Measurements from ENCODE around the gene TMEM44.

The TMEM44 gene

DNA sequence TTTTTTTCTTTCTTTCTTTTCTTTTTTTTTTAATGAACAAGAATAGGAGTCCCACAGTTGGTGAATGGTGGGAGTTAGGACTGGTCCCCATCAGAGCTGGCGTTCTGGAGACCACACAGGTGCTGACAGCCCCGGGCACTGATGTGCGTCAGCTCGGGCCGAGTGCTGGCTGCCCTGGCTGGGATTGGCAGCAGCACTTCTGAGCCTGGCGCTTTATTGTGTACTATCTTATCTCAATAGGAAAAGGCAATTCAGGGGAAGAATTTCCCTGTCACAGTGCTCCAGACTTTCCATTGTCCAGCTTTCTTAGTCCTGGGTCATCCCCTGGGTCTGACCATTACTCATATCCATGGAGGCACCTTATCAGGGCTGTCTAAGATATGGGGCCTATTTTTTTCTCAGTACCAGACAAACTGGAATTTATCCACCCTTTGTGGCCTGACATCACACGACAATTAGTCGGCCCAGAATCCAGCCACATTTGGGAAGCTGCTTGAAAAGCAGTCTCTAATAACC is 54.1 kb downstream of the TMEM44 start:
- no peak for TF ChIP-seq ZFX (IDR thresholded peaks at IDR 0.05; ENCODE audit: borderline replicate concordance)
- TF ChIP-seq, protein P1, sequence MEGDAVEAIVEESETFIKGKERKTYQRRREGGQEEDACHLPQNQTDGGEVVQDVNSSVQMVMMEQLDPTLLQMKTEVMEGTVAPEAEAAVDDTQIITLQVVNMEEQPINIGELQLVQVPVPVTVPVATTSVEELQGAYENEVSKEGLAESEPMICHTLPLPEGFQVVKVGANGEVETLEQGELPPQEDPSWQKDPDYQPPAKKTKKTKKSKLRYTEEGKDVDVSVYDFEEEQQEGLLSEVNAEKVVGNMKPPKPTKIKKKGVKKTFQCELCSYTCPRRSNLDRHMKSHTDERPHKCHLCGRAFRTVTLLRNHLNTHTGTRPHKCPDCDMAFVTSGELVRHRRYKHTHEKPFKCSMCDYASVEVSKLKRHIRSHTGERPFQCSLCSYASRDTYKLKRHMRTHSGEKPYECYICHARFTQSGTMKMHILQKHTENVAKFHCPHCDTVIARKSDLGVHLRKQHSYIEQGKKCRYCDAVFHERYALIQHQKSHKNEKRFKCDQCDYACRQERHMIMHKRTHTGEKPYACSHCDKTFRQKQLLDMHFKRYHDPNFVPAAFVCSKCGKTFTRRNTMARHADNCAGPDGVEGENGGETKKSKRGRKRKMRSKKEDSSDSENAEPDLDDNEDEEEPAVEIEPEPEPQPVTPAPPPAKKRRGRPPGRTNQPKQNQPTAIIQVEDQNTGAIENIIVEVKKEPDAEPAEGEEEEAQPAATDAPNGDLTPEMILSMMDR (IDR thresholded peaks at IDR 0.05) = no peak
- H3K27ac ChIP-seq = no peak overlapping the region

DNA sequence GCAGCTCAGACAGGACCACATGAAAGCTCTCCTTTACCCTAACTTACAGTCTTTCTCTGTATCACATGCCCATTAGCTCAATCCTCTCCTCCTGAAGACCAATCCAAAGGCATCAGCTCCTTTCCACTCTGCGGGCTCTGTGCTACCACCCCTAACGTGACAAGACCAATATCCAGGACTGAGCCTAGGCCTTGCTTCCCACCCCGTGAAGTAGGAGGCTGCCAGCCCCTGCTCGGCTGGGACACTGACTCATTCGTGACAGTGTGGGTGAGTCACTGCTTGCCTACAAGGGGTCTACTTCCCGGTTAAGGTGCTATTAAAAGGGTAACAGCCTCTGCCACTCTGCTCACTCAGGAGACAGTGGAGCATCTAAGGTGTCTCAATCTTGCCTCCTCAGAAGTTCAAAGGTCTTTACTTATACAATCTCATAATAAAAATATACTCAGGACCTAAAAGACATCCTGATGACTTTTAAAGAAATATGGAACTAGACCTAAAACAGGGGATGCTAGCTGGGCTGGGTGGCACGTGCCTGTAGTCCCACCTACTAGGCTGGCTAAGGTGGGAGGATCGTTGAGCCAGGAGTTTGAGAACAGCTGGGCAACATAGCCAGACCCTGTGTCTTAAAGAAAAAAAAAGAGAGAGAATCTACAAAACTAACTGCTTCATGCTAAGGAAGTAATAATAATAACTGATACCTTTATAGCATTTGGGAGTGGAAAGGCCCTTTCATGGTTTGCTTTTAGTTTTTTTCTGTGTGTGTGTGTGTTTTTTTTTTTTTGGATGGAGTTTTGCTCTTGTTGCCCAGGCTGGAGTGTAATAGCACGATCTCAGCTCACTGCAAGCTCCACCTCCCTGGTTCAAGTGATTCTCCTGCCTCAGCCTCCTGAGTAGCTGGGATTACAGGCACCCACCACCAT is 55.0 kb downstream of the TMEM44 start:
- TF ChIP-seq, protein P1 (IDR thresholded peaks at IDR 0.05) = no peak
- no peak for TF ChIP-seq ZFX (IDR thresholded peaks at IDR 0.05; ENCODE audit: borderline replicate concordance)
- no peak overlapping the region for H3K27ac ChIP-seq

DNA sequence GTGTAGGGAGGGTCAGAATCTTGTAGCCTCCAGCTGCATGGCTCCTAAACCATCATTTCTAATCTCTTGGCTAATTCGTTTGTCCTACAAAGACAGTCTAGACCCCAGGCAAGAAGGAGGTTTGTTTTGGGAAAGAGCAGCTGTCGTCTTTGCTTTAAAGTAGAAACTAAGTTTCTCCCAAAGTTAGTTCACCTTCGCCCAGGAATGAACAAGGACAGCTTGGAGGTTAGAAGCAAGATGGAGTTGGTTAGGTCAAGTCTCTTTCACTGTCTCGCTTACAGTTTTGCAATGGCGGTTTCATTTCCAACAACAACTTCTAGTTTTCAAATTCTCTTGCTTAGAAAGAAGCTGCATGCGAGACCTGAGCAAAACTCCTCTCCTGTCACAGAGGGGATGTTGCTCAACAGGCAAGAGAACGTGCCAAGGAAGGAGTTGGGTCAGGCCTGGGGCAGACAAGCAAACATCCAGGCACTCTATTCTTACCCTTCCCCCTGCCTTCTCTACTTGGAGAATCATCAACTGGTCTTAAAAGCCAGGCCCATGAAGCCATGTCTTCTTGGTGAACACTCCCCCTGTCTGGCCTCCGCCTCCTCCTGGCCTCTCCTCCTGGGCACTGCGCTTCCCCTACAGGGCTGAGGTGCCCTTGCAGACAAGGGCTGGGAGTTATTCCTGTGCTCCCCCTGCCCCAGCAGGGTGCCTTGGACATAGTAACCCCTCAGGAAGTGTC is 57.6 kb downstream of the TMEM44 start:
- no peak overlapping the region for H3K27ac ChIP-seq
- TF ChIP-seq ZFX (IDR thresholded peaks at IDR 0.05; ENCODE audit: borderline replicate concordance) = no peak
- TF ChIP-seq, protein P1 (IDR thresholded peaks at IDR 0.05) = no peak

DNA sequence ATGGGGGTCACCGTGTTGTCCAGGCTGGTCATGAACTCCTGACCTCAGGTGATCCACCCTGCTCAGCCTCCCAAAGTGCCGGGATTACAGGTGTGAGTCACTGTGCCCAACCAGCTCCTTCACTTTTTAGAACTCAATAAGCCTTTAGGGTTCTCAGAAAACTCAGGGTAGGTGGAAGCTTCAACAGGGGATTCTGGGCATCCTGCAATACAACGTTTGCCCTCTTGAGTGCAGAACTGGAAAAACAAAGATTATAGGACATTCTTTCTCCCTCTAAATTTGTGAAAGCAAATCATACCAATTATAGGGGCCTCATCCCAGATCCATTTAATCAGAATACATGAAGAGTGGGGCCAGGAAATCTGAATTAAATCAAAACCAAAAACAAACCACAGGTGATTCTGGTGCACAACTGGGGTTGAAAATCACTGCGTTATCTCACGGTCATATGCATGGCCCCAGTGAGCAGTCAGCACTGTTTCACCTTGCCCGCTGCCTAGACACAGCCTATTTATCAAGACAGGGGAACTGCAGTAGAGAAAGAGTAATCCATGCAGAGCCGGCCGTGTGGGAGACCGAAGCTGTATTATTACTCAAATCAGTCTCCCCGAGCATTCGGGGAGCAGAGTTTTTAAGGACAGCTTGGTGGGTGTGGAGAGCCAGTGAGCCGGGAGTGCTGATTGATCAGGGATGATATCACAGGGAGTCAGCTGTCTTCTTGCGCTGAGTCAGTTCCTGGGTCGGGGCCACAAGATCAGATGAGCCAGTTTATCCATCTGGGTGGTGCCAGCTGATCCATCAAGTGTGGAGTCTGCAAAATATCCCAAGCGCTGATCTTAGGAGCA is 58.4 kb downstream of the TMEM44 start:
- TF ChIP-seq, protein P1 (IDR thresholded peaks at IDR 0.05) = no peak
- no peak for TF ChIP-seq ZFX (IDR thresholded peaks at IDR 0.05; ENCODE audit: borderline replicate concordance)
- no peak overlapping the region for H3K27ac ChIP-seq

DNA sequence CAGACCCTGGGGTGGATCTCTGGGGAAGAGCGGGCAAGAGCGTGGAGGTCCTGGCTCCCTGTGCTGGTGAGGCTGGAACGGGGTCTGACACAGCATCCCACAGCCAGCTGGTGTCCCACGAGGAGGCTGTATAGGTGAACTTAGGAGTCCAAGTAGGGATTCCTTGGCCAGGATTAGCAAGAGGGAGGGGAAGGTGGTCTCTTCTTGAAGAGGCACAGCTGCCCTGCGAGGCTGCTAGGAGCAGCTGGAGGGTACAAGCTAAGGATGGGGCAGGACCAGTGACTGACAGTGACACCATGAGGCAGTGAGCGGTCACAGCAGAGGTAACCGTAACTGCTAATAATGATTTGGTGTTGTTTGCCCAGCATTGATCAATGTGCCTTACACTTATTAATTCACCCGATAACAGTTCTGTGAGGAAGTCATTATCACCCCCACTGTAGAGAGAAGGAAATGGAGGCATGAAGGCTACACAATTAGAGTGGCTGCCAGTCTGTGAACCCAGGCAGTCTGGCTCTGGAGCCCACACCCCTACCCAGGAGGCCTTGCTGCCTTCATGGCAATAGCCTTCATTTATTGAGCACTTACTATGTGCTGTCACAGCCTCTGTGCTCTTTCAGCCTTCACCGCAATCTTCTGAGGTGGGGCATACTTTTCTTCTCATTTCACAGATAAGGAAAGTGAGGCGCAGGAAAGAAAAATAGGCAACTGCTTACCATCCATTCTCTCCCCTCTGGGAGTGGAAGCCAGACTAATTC is 59.4 kb downstream of the TMEM44 start:
- no peak overlapping the region for H3K27ac ChIP-seq
- TF ChIP-seq, protein P1 (IDR thresholded peaks at IDR 0.05) = peak; percentile 60
- TF ChIP-seq ZFX (IDR thresholded peaks at IDR 0.05; ENCODE audit: borderline replicate concordance) = no peak

DNA sequence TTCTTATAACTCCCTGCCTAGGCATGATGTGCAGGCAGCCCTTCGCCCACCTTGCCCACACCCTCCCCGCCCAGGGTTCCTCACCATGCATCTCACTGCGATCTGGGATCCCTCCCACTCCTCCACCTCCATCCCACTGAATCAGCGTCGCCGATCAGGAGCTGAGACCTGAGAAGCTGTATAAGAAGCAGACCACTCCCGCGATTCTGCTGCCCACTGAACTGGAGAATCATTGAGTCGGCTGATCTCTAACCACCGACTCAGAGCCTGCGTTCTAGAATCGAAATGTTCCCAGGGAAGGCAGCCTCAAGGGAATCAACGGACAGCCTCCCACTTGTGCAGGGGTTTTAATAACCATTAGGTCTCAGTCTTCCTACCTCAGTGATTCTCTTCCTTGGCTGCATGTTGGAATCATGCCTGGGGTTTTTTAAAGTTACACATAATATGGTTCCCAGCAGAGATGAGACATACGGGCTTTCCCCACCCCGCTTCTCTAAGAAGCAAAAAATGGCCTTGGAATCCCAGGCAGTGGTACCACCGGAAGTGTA is 60.2 kb downstream of the TMEM44 start:
- no peak overlapping the region for H3K27ac ChIP-seq
- TF ChIP-seq ZFX (IDR thresholded peaks at IDR 0.05; ENCODE audit: borderline replicate concordance) = no peak
- TF ChIP-seq, protein P1 (IDR thresholded peaks at IDR 0.05) = no peak

All from 22Rv1 (cell line).